Large intestine (tissue), 3 donors: ENCODE data around the gene EIF2D. TPM values are rescaled to one million over a fixed set of nuclear protein-coding genes. Genes with fewer than 3 reads are reported as not detected.
"Not testable (repeated sequence)": the region's sequence is repeated elsewhere in the genome, so short reads cannot be mapped to it uniquely, and the experiment has no call there.

Source experiments
- DNase-seq, 2 donors: peaks; one replicate each; pipeline versions ENCODE4 v3.0.0 to v3.0.0-alpha.2; 2013
- H3K27ac ChIP-seq: one replicate; pipeline ENCODE4 v1.5.1; 2013; ENCODE audit warnings: low read length
- H3K27me3 ChIP-seq: 2 replicates; pipeline ENCODE4 v1.6.1; 2013; ENCODE audit warnings: low read length; ENCODE audit not compliant: control insufficient read depth, insufficient read depth
- H3K36me3 ChIP-seq: 2 replicates; pipeline ENCODE4 v1.6.1; 2013; ENCODE audit warnings: low read length; ENCODE audit not compliant: control insufficient read depth, insufficient read depth
- H3K4me1 ChIP-seq: one replicate; pipeline ENCODE4 v1.6.1; 2013; ENCODE audit warnings: low read length; ENCODE audit not compliant: control insufficient read depth, insufficient read depth
- H3K4me3 ChIP-seq: one replicate; pipeline ENCODE4 v1.5.1; 2013; ENCODE audit warnings: low read length
- H3K9me3 ChIP-seq: one replicate; pipeline ENCODE4 v1.6.1; 2013; ENCODE audit warnings: mild to moderate bottlenecking, low read depth, low read length, moderate library complexity; ENCODE audit not compliant: control insufficient read depth
- WGBS: methylation state at CpG from one replicate; pipeline ENCODE4 v1.1.5; 2013; ENCODE audit warnings: low lambda C conversion rate; ENCODE audit not compliant: insufficient coverage; 5-methylcytosine and 5-hydroxymethylcytosine counted together
- polyA plus RNA-seq: library from polyadenylated mRNA; unstranded; fragments of 120-200 nt; gene quantifications from one replicate; pipeline ENCODE4 v1.2.1, GENCODE V29; 2013

The EIF2D gene
- polyA plus RNA-seq, 1 donor = 53.2 TPM

GRCh38 chr1:206653715-206654459, 41.6 kb upstream of the EIF2D start:
- H3K36me3 ChIP-seq = no peaks in the 10 kb centered on the region
- H3K4me3 ChIP-seq = no peak overlapping the region
- no peaks in the 10 kb centered on the region for H3K9me3 ChIP-seq
- 77% methylated on average over 2 of the region's 7 CpGs for WGBS
- peaks cover 9% of the 10 kb centered on the region for H3K4me1 ChIP-seq
- H3K27me3 ChIP-seq = no peaks in the 10 kb centered on the region
- no peak overlapping the region for H3K27ac ChIP-seq
- DNase-seq = no peak

- no peak for DNase-seq
- H3K27ac ChIP-seq = no peak overlapping the region
These were observed 40.0 kb upstream of the EIF2D start for GRCh38 chr1:206651958-206652890.

GRCh38 chr1:206651014-206651413, 38.7 kb upstream of the EIF2D start:
- no peak overlapping the region for H3K4me3 ChIP-seq
- H3K36me3 ChIP-seq = peaks cover 4% of the 10 kb centered on the region
- H3K9me3 ChIP-seq = no peaks in the 10 kb centered on the region
- WGBS = 100% methylated on average over 2 of the region's 3 CpGs
- no peak overlapping the region for H3K27ac ChIP-seq
- no peaks in the 10 kb centered on the region for H3K27me3 ChIP-seq
- H3K4me1 ChIP-seq = no peaks in the 10 kb centered on the region
- no peak for DNase-seq

More at GRCh38 chr1:206651958-206652890, 40.0 kb upstream of the EIF2D start:
- no peaks in the 10 kb centered on the region for H3K27me3 ChIP-seq
- H3K36me3 ChIP-seq = peaks cover 4% of the 10 kb centered on the region
- no peaks in the 10 kb centered on the region for H3K4me1 ChIP-seq
- WGBS = no CpG with 5 or more reads among the region's 5 CpGs
- no peaks in the 10 kb centered on the region for H3K9me3 ChIP-seq
- no peak overlapping the region for H3K4me3 ChIP-seq

GRCh38 chr1:206649261-206649921, 37.1 kb upstream of the EIF2D start:
- no peak overlapping the region for H3K4me3 ChIP-seq
- WGBS = 95% methylated on average over 2 of the region's 5 CpGs
- H3K27ac ChIP-seq = no peak overlapping the region
- peaks cover 4% of the 10 kb centered on the region for H3K36me3 ChIP-seq
- no peaks in the 10 kb centered on the region for H3K4me1 ChIP-seq
- no peak for DNase-seq
- H3K27me3 ChIP-seq = no peaks in the 10 kb centered on the region
- no peaks in the 10 kb centered on the region for H3K9me3 ChIP-seq

- Histone ChIP-seq H3K9me3 (no peaks in the 10 kb centered on the region), H3K4me3 (no peak overlapping the region), H3K27me3 (no peaks in the 10 kb centered on the region), H3K4me1 (no peaks in the 10 kb centered on the region), H3K27ac (no peak overlapping the region), H3K36me3 (peaks cover 4% of the 10 kb centered on the region)
- no peak for DNase-seq
These were observed 35.0 kb upstream of the EIF2D start for GRCh38 chr1:206647224-206647623.

GRCh38 chr1:206646504-206646903, 34.2 kb upstream of the EIF2D start:
- no peaks in the 10 kb centered on the region for H3K27me3 ChIP-seq
- H3K9me3 ChIP-seq = no peaks in the 10 kb centered on the region
- no CpG with 5 or more reads among the region's 1 CpG for WGBS
- H3K4me1 ChIP-seq = no peaks in the 10 kb centered on the region
- peaks cover 4% of the 10 kb centered on the region for H3K36me3 ChIP-seq
- H3K27ac ChIP-seq = no peak overlapping the region
- no peak for DNase-seq
- no peak overlapping the region for H3K4me3 ChIP-seq

- Histone ChIP-seq H3K27me3 (no peaks in the 10 kb centered on the region), H3K4me1 (no peaks in the 10 kb centered on the region), H3K36me3 (peaks cover 4% of the 10 kb centered on the region), H3K4me3 (no peak overlapping the region), H3K9me3 (no peaks in the 10 kb centered on the region), H3K27ac (no peak overlapping the region)
- no CpG with 5 or more reads among the region's 3 CpGs for WGBS
- no peak for DNase-seq
These were observed 30.9 kb upstream of the EIF2D start for GRCh38 chr1:206643118-206643698.

GRCh38 chr1:206642074-206642473, 29.8 kb upstream of the EIF2D start:
- H3K4me3 ChIP-seq = not testable (repeated sequence)
- WGBS = no CpG with 5 or more reads among the region's 2 CpGs

GRCh38 chr1:206637605-206638004, 25.3 kb upstream of the EIF2D start:
- H3K27me3 ChIP-seq = peaks cover 14% of the 10 kb centered on the region
- no peak overlapping the region for H3K27ac ChIP-seq
- no peaks in the 10 kb centered on the region for H3K36me3 ChIP-seq
- DNase-seq = no peak
- H3K9me3 ChIP-seq = no peaks in the 10 kb centered on the region
- H3K4me3 ChIP-seq = no peak overlapping the region
- peaks cover 17% of the 10 kb centered on the region for H3K4me1 ChIP-seq

More at GRCh38 chr1:206642074-206642473, 29.8 kb upstream of the EIF2D start:
- H3K4me1 ChIP-seq, H3K36me3 ChIP-seq, H3K9me3 ChIP-seq, H3K27ac ChIP-seq, DNase-seq, H3K27me3 ChIP-seq: not testable (repeated sequence)

- Histone ChIP-seq H3K4me1 (peaks cover 17% of the 10 kb centered on the region), H3K9me3 (no peaks in the 10 kb centered on the region), H3K4me3 (peak overlapping the region; percentile 53), H3K27me3 (peaks cover 14% of the 10 kb centered on the region), H3K27ac (no peak overlapping the region), H3K36me3 (no peaks in the 10 kb centered on the region)
- no peak for DNase-seq
- WGBS = 61% methylated on average over 2 of the region's 4 CpGs
These were observed 24.4 kb upstream of the EIF2D start for GRCh38 chr1:206636671-206637070.
